ENCODE results near the gene POFUT2. TPM values are rescaled to one million over a fixed set of nuclear protein-coding genes. Genes with fewer than 3 reads are reported as not detected.

The POFUT2 gene
- total RNA-seq, 2 experiments from 2014 or later: 56.6 to 57.2 TPM

DNA sequence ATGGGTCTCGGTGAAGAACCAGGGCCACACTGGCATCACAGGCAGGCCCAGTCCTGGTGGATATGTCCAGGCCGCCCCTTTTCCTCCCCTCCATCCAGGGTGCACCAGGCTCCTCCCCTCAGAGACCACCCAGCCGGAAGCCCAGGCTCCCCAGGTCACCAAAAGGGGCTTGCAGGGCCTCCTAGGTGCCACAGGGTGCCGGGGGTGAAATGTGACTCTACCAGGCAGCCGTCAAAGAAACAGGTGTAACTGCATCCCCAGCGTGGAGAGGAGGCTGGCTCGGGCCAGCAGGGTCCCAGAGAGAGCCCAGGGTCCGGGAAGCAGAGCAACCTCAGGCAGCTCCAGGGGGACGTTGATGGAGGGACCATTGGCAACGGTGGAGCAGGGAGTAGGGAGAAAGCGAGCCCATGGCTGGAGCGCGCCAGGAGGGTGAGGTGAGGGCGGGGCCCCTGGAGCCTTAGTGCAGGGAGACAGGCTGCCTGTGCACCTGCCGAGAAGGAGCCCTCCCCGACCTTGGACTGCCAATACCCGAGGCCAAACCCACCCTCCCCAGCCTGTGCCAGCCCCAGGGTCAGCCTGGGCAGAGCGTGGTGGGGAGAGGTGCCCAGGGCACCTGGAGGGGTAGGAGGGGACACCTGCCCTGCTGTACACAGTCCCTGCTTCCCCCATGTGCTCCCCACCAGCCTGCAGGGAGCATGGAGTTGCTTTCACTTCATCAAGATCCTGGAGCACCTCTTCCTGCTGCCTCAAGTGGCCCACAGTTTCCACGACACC is 48.3 kb upstream of the POFUT2 start:
- DNase-seq: no peak
- Histone ChIP-seq H3K27ac (ENCODE audit: low read depth in 1 of 2, low read length in 2 of 2) (no peak overlapping the region), H3K36me3 (ENCODE audit: insufficient read depth, low read length) (no peaks in the 10 kb centered on the region), H3K27me3 (ENCODE audit: control insufficient read depth in 1 of 2, insufficient read depth in 2 of 2, low read length in 2 of 2) (peaks cover 0 to 4% of the 10 kb centered on the region in 2 experiments), H3K9me3 (ENCODE audit: control insufficient read depth in 1 of 2, insufficient read depth in 1 of 2, low read length in 2 of 2) (peaks cover 0 to 6% of the 10 kb centered on the region in 2 experiments), H3K4me3 (ENCODE audit: low read length) (no peak overlapping the region), H3K4me1 (ENCODE audit: insufficient read depth, low read length) (no peaks in the 10 kb centered on the region)
- H3K4me1 Mint-ChIP-seq (ENCODE audit: low read depth): no peaks in the 10 kb centered on the region
- POLR2A ChIA-PET: no interaction called here
- intact Hi-C loops (cut with DNase I, micrococcal nuclease): no loop called here
- TF ChIP-seq, protein P1, sequence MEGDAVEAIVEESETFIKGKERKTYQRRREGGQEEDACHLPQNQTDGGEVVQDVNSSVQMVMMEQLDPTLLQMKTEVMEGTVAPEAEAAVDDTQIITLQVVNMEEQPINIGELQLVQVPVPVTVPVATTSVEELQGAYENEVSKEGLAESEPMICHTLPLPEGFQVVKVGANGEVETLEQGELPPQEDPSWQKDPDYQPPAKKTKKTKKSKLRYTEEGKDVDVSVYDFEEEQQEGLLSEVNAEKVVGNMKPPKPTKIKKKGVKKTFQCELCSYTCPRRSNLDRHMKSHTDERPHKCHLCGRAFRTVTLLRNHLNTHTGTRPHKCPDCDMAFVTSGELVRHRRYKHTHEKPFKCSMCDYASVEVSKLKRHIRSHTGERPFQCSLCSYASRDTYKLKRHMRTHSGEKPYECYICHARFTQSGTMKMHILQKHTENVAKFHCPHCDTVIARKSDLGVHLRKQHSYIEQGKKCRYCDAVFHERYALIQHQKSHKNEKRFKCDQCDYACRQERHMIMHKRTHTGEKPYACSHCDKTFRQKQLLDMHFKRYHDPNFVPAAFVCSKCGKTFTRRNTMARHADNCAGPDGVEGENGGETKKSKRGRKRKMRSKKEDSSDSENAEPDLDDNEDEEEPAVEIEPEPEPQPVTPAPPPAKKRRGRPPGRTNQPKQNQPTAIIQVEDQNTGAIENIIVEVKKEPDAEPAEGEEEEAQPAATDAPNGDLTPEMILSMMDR (IDR thresholded peaks at IDR 0.05): no peak
- no peak for ATAC-seq (ENCODE audit: poor library complexity)
- CTCF ChIA-PET: no interaction called here
- H3K9me3 Mint-ChIP-seq: no peaks in the 10 kb centered on the region
- no peak overlapping the region for H3K4me3 Mint-ChIP-seq
- H3K36me3 Mint-ChIP-seq (ENCODE audit: low read depth): no peaks in the 10 kb centered on the region
- peaks cover 3% of the 10 kb centered on the region for H3K27me3 Mint-ChIP-seq
- no peak overlapping the region for H3K27ac Mint-ChIP-seq

DNA sequence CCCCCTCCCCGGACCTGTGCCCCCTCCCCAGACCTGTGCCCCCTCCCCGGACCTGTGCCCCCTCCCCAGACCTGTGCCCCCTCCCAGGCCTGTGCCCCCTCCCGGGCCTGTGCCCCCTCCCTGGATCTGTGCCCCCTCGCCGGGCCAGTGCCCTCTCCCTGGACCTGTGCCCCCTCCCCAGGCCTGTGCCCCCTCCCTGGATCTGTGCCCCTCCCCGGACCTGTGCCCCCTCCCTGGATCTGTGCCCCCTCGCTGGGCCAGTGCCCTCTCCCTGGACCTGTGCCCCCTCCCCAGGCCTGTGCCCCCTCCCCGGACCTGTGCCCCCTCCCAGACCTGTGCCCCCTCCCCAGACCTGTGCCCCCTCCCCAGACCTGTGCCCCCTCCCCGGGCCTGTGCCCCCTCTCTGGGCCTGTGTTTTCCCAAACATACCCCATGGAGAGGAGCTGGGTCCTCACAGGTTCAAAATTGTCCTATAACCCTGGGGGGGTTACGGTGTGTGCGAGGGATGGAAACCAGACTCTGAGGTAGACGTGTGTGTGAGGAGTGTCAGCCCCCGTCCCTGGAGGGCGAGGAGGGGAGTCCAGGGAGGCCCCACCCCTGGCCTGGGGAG is 47.6 kb upstream of the POFUT2 start:
- DNase-seq (no peak), ATAC-seq (ENCODE audit: poor library complexity) (no peak)
- H3K27ac ChIP-seq (ENCODE audit: low read depth in 1 of 2, low read length in 2 of 2): no peak overlapping the region
- ChIA-PET POLR2A (no interaction called here), CTCF (no interaction called here)
- no peaks in the 10 kb centered on the region for H3K36me3 ChIP-seq (ENCODE audit: insufficient read depth, low read length)
- Mint-ChIP-seq H3K36me3 (ENCODE audit: low read depth) (no peaks in the 10 kb centered on the region), H3K4me3 (no peak overlapping the region), H3K27ac (no peak overlapping the region), H3K9me3 (no peaks in the 10 kb centered on the region), H3K27me3 (no peaks in the 10 kb centered on the region), H3K4me1 (ENCODE audit: low read depth) (no peaks in the 10 kb centered on the region)
- H3K4me3 ChIP-seq (ENCODE audit: low read length): no peak overlapping the region
- TF ChIP-seq, protein P1 (IDR thresholded peaks at IDR 0.05): no peak
- peaks cover 0 to 6% of the 10 kb centered on the region in 2 experiments for H3K9me3 ChIP-seq (ENCODE audit: control insufficient read depth in 1 of 2, insufficient read depth in 1 of 2, low read length in 2 of 2)
- intact Hi-C loops (cut with DNase I, micrococcal nuclease): no loop called here
- peaks cover 0 to 4% of the 10 kb centered on the region in 2 experiments for H3K27me3 ChIP-seq (ENCODE audit: control insufficient read depth in 1 of 2, insufficient read depth in 2 of 2, low read length in 2 of 2)
- no peaks in the 10 kb centered on the region for H3K4me1 ChIP-seq (ENCODE audit: insufficient read depth, low read length)

DNA sequence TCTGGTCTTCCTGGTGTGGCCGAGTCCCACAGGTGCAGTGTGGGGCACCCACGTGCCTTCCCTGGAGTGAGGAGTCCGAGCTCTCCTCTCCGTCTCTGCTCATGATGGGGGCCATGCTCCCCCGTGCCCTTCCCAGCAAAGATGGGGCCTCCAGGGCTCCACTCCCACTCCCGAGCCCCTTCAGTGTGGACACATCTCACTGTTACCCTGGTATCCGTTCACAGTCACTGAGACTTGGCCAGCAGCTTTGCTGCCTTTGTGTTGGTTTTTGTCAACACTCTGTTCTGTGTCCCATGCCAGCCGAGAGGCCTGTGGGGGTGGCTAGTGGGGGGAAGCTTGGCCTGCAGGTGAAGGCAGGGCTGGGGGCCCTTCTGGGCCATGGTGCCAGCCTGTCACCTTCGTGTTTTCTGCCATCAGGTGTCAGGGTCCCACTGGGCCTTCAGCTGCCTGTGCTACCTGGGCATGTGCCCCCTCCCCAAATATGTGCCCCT is 46.9 kb upstream of the POFUT2 start:
- H3K27ac ChIP-seq (ENCODE audit: low read depth in 1 of 2, low read length in 2 of 2): no peak overlapping the region
- POLR2A ChIA-PET: no interaction called here
- TF ChIP-seq, protein P1 (IDR thresholded peaks at IDR 0.05): no peak
- no peak for ATAC-seq (ENCODE audit: poor library complexity)
- no peaks in the 10 kb centered on the region for H3K27me3 Mint-ChIP-seq
- H3K9me3 Mint-ChIP-seq: no peaks in the 10 kb centered on the region
- peaks cover 0 to 4% of the 10 kb centered on the region in 2 experiments for H3K27me3 ChIP-seq (ENCODE audit: control insufficient read depth in 1 of 2, insufficient read depth in 2 of 2, low read length in 2 of 2)
- no peaks in the 10 kb centered on the region for H3K4me1 ChIP-seq (ENCODE audit: insufficient read depth, low read length)
- CTCF ChIA-PET: no interaction called here
- H3K36me3 ChIP-seq (ENCODE audit: insufficient read depth, low read length): no peaks in the 10 kb centered on the region
- H3K9me3 ChIP-seq (ENCODE audit: control insufficient read depth in 1 of 2, insufficient read depth in 1 of 2, low read length in 2 of 2): peaks cover 0 to 6% of the 10 kb centered on the region in 2 experiments
- no peak overlapping the region for H3K27ac Mint-ChIP-seq
- no peak overlapping the region for H3K4me3 ChIP-seq (ENCODE audit: low read length)
- H3K4me3 Mint-ChIP-seq: no peak overlapping the region
- intact Hi-C loops (cut with DNase I, micrococcal nuclease): no loop called here
- no peaks in the 10 kb centered on the region for H3K4me1 Mint-ChIP-seq (ENCODE audit: low read depth)
- no peaks in the 10 kb centered on the region for H3K36me3 Mint-ChIP-seq (ENCODE audit: low read depth)
- DNase-seq: no peak
